Stimulated activated CD4-positive, alpha-beta T cell treated with anti-CD3 and anti-CD28 coated beads, Interleukin-1b, Interleukin-23, amount 100 ng/mL, for 4 hours (primary cell): ENCODE measurements around the gene ANAPC16.
"Not testable (repeated sequence)": the region's sequence is repeated elsewhere in the genome, so short reads cannot be mapped to it uniquely, and the experiment has no call there.

Source experiments
- DNase-seq, 2 donors: peaks; one replicate each; pipeline ENCODE4 v3.0.0-alpha.2; 2020; ENCODE audit warnings: low read depth in 2 of 2

The ANAPC16 gene

DNA sequence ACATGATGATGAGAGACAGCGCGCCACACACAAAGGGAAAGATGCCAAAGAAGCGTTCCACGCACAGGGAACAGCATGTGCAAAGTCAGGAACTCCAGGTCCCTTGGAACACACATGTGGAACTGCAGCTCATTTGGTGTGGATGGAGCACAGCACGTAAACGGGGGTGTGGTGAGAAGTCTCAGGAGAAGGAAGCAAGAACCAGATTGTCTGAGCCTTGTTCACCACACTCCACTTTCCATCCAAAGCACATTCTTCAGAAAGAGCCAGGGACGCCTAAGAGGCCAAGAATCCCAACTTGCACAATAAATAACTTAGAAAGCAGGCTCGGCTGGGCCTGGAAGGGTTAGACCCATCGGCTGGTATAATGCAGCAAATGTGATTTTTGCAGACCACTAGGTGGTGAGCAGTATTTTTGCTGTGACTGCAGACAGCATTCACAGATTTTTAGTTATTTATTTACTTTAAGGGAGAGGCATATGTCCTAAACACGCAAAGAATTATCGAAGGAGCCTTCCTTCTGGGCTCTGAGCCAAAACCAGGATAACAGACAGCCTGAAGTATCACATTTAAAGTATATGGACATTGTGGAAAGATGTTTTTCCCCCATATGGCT is 28.1 kb downstream of the ANAPC16 start:
- no peak for DNase-seq

DNA sequence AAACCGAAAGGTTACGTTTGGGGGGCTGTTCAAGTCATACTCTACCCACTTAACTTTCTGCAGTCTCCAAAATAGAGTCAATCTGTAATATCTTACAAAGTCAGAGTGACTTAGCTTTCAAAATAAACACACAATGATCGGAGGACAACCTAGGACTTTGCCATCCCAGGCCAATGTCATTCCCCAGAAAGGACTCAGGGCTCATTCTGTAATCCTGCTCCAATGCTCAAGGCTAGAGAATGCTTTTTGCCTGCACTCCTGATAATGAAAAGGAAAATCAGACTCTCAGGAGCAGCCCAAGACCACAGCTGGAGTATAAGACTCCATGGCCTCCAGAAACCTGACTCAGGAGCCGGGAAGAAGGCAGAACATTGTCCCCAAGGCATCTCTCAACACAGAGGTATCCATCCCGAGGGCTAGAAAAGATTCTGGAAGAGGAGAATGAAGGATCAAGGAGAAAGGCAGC is 28.8 kb downstream of the ANAPC16 start:
- no peak for DNase-seq

- DNase-seq, result no peak
Measured at GRCh38 chr10:72245949-72246525, 30.2 kb downstream of the ANAPC16 start.

GRCh38 chr10:72248468-72249151 is 32.8 kb downstream of the ANAPC16 start:
- DNase-seq, result peak; percentile 43 to 49

DNA sequence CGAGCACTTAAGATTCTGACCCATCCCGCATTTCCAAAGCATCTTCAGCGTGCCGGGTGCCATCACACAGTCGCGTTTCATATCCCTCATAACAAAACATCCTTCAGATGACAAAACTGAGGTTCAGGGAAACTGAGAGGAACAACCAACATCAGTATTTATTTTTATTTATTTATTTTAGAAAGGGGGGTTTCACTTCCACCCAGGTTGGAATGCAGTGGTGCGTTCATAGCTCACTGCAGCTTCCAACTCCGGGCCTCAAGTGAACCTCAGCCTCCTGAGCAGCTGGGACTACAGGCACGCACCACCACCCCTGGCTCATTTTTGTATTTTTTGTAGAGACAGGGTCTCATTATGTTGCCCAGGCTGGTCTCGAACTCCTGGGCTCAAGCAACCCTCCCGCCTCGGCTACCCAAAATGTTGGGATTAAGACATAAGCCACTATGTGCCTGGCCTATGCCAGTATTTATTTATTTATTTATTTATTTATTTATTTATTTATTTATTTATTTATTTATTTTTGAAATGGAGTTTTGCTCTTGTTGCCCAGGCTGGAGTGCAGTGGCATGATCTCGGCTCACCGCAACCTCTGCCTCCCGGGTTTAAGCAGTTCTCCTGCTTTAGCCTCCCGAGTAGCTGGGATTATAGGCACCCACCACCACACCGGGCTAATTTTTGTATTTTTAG is 33.5 kb downstream of the ANAPC16 start:
- not testable (repeated sequence) for DNase-seq

DNA sequence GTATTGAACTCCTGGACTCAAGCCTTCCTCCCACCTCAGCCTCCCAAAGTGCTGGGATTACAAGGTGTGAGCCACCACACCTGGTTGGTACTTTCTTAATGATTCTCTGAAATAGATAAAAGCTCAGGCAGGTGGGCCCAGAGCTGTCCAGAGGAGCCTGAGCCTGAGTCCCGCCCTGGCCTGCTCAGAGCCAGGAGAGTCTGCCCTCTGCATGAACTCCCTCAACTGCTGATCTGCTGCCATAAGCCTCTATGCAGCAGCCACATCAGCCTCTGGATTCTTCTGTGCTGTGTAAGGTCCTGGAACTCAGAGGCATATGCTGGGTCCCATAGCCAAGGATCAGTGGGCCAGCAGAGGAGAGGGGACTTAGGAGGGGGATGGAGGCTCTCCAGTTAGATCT is 34.9 kb downstream of the ANAPC16 start:
- no peak for DNase-seq

GRCh38 chr10:72251635-72252034 is 35.8 kb downstream of the ANAPC16 start:
- no peak for DNase-seq

DNA sequence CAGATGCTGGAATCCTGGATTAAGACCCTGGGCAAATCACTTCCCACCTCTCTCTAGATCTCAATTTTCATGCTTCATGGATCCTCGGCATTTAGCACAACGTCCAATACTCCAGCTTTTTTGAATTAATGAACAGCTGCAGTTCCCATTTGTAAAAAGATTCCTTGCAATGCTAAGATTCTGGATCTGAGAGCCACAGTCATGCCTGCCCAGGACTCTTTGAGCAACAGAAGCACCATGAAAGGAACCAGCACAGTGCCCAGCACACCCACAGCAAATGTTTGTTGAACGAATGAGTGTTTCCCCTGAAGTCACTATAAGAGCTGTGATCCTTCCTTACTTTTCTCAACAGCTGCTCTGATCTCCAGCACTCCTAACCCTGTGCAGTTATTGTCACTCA is 37.2 kb downstream of the ANAPC16 start:
- DNase-seq, result no peak

GRCh38 chr10:72253578-72253977 is 37.8 kb downstream of the ANAPC16 start:
- DNase-seq, result no peak

DNA sequence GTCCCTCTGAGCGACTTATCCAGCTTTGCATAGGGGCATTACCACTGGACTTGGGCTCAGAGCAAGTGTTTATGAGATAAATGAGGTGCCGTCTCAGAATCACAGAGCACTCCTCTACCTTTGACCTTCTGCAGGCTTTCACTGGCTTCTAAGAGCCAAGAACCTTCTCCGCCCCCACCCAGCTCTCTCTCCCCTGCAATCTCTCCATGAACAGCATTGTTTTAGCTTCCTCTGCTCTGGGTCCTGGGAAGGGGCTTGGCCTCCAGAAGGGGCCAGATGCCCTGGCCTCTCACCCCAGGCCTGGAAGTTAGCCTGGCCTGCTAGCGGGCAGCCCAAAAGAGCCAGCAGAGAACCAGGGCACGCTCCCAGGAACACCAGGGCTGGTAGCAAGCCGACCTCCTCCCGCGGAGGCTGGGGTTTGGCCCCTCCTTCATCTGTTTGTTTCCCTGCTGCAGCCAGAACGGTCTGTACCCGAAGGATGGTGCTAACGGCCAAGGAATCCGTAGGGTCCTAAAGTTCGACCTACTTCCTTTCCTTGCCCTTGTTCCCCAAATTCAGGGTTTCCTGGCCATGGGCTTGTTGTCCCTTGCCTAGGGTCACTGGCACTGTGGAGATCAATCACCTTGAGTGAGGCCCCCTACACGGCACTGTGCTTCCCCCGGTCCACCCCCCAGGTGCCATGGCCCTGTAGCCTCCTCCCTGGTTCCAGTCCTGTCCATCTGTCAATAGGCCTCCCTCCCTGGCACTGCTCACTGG is 39.2 kb downstream of the ANAPC16 start:
- DNase-seq, result no peak

DNA sequence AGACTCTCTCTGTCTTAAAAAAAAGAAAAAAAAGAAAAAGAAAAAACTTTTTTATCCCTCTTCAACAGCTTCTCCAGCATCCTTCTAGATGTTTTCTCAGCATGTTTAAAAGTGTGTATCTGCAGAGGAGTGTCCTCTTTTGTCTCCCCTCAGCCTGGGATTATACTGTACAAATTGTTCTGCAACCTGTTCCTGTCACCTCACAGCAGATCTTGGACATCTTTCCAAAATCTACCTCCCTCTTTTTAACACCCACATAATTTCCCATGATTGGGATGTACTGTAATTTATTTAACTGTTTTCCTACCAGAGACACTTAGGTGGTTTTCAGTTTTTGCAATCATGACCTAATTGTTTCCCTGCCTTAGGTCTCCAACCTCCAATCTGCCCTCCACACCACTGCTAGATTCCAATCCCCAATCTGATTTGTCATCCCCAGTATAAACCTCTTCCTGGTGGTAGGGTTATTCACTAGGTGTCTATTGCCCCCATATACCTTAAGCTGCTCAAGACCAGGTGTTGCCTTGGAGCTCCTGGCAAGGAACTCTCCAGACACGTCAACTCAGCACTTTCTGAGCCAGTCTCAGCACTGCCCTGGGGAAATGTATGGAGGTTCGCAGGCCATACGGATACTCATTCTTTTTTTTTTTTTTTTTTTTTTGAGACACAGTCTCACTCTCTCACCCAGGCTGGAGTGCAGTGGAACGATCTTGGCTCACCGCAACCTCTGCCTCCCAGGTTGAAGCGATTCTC is 40.3 kb downstream of the ANAPC16 start:
- DNase-seq, result no peak

DNA sequence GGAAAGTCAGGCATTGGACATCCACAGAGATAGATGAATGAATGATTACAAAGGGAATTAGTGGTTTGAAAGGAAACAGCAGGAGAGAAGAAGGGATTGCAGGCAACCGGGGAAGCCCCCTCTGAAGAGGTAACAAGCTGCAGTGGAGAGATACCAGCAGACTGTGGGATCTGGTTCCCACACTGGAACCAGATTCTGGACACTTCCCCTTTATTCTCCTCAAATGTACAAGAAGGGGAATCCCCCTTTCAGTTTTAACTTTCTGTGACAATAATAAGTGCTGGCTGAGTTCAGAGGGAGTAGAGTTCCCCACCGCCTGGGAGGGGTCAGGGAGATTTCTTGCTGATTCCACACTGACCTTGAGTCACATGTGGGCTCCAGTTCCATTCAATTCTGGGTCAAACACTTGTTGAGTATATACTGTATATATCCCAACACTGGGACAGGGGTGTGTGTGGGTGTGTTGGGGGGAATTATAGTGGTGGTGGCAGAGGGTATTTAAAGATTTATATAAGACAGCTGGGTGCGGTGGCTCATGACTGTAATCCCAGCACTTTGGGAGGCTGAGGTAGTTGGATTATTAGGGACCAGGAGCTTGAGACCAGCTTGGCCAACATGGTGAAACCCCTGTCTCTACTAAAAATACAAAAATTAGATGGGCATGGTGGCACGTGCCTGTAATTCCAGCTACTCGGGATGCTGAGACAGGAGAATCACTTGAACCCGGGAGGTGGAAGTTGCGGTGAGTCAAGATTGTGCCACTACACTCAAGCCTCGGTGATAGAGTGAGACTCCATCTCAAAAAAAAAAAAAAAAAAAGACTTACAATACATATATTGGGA is 41.5 kb downstream of the ANAPC16 start:
- no peak for DNase-seq

DNA sequence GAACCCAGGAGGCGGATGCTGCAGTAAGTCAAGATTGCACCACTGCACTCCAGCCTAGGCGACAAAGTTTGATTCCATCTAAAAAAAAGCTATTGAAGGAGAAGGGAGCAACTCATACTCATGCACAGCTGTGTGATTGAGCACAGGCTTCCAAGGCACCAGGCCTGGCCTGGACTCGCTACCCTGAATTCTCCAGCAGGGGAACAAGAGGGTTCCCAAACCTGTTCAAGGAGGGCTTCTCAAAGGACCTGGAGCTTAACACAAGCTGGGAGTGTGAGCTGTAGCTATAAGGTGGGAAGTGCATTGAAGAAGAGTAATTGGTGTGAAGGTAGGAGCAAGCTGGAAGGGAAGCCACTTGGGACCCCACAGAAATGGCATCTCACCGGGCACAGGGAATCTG is 42.8 kb downstream of the ANAPC16 start:
- no peak for DNase-seq

DNA sequence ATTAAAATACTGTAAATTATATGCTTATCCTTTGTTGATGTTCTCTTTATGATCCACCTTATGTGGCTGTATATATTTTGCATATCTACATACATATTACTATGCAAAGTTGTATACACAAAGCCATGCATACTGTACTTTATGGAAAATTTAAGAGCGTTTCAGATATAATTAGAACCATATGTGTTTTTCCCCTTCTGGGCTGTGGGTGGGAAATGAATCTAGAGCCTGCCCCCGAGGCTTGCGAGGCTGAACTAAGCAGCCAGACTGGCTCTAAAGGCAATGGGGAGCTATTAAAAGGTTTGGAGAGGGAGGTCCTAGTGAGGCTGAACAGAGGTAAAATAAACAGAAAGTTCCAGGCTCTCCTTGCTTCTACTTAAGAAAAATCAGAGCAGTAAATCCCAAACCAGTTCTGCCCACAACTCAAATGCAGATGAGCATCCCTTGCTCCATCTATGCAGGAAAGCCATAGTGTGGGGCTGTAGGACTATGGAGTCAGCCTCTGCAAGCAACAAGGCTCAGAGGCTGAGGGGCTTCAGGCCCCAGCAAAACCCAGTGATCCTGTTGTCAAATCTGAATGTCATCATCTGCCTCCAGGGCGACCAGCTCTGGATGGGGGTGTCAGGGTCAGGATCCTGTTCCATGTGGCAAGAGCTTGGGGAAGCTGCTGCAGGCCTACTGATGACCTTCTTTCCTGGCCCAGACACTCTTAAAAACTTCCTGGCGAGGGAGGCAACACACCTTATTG is 43.9 kb downstream of the ANAPC16 start:
- no peak for DNase-seq

- peak; percentile 56 to 71 for DNase-seq
Measured at GRCh38 chr10:72260239-72260975, 44.6 kb downstream of the ANAPC16 start.

DNA sequence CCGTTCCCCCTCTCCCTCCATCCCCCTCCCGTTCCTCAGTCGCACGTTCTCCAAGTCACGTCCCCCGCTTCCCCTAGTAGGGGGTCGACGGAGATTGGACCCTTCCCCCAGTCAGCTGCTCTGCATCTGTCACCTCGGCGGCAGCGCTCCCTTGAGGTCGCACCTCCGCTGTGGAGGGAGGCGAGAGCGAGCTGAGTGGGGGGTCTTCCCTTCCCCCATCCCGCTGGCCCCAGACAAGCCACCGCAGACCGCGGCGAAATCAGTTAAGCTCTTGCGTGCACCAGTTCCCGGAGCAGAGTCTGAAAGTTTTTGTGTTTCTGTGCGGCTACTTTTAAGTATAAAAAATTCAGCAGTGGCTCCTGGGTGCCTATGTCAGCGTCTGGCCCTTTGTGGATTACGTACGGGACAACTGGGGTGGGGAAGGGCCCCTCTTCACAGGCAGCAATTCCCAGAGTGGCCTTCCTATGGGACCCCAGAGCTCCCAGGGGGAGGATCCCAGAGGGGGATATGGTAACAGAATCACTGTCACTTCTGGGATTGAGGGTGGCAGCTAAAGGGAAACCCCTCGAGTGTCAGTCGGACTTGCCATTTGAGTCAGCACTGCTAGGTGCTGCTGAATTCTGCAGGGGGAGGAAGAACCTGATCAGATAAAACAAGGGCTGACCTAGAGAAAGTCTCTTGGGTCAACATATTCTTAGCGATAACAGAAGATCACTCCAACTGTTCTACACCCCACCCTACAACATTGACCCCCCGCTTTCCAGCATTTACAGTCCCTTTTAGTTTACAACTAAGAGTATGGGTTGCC is 45.4 kb downstream of the ANAPC16 start:
- DNase-seq, result peak in 1 of 2 donors; percentile 35

DNA sequence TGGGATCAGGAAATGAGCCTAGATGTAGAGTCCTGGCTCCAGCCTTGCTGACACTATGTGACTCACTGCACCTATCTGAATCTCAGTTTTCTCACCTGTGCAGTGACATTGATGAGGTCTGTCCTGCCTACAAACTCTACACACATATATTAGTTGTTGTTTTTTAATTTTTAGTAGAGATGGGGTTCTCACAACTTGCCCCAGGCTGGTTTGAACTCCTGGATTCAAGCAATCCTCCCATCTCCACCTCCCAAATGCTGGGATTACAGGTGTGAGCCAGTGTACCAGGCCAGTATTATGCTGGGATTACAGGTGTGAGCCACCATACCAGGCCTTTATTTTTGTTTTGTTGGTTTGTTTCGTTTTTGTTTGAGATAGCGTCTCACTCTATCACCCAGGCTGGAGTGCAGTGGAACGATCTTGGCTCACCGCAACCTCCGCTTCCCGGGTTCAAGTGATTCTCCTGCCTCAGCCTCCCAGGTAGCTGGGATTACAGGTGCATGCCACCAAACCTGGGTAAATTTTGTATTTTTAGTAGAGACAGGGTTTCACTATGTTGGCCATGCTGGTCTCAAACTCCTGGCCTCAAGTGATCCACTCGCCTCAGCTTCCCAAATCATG is 46.1 kb downstream of the ANAPC16 start:
- DNase-seq, result no peak
